Naive thymus-derived CD4-positive, alpha-beta T cell (primary cell): Measurements from ENCODE around the gene SLC17A1. TPM values are rescaled to one million over a fixed set of nuclear protein-coding genes. Genes with fewer than 3 reads are reported as not detected.

Source experiments
- ATAC-seq: fragments of 150-1000 bp; cut with Tn5 transposase; 2 replicates; pipeline ENCODE4 v1.10.0; 2021; ENCODE audit warnings: mild to moderate bottlenecking, moderate library complexity
- CTCF ChIA-PET: fragments of 350-600 bp; sonication (Branson Sonifier 250); formaldehyde crosslinking; loops from one replicate; lab custom pipeline; 2021; ENCODE audit warnings: antibody characterized with exemption; lab: Charles Lee
- POLR2A ChIA-PET: fragments of 350-600 bp; sonication (Branson Sonifier 250); formaldehyde crosslinking; loops from one replicate; lab custom pipeline; 2021; ENCODE audit warnings: antibody characterized with exemption, inconsistent platforms; lab: Charles Lee
- DNase-seq, 9 donors: peaks; one replicate each; pipeline versions ENCODE4 v3.0.0 to v3.0.0-alpha.2; 2020 to 2022; ENCODE audit warnings: mixed read lengths in 1 of 9
- H3K27ac ChIP-seq: one replicate; pipeline ENCODE4 v1.7.0; 2013; ENCODE audit warnings: mild to moderate bottlenecking, low read depth, low read length, moderate library complexity
- H3K27me3 ChIP-seq, 2 donors: one replicate each; pipeline ENCODE4 v1.7.0; 2013; ENCODE audit warnings: low read length in 2 of 2, mild to moderate bottlenecking in 2 of 2, moderate library complexity in 2 of 2; ENCODE audit not compliant: control insufficient read depth in 2 of 2, insufficient read depth in 2 of 2
- H3K36me3 ChIP-seq, 3 experiments: 1 replicate in 2 of 3; 2 replicates in 1 of 3; pipeline ENCODE4 v1.7.0; 2013; ENCODE audit warnings: low read length in 3 of 3, mild to moderate bottlenecking in 3 of 3, moderate library complexity in 1 of 3; ENCODE audit not compliant: insufficient read depth in 3 of 3, control insufficient read depth in 2 of 3
- H3K4me1 ChIP-seq, 2 donors: one replicate each; pipeline ENCODE4 v1.7.0; 2013; ENCODE audit warnings: low read length in 2 of 2, mild to moderate bottlenecking in 2 of 2, moderate library complexity in 1 of 2; ENCODE audit not compliant: control insufficient read depth in 2 of 2, insufficient read depth in 2 of 2
- H3K4me3 ChIP-seq: 2 replicates; pipeline ENCODE4 v1.7.0; 2013; ENCODE audit warnings: mild to moderate bottlenecking, low read length
- H3K9me3 ChIP-seq, 3 experiments: 1 replicate in 2 of 3; 2 replicates in 1 of 3; pipeline ENCODE4 v1.7.0; 2013; ENCODE audit warnings: low read length in 3 of 3; ENCODE audit not compliant: control insufficient read depth in 2 of 3
- H3K27ac Mint-ChIP-seq, 9 donors: one replicate each; pipeline ENCODE4 v1.8.0; 2020 to 2022; ENCODE audit warnings: mixed read lengths in 9 of 9, mild to moderate bottlenecking in 8 of 9, moderate library complexity in 5 of 9, inconsistent platforms in 2 of 9
- H3K27me3 Mint-ChIP-seq, 5 donors: one replicate each; pipeline ENCODE4 v1.8.0; 2021 to 2022; ENCODE audit warnings: mixed read lengths in 5 of 5, mild to moderate bottlenecking in 1 of 5
- H3K36me3 Mint-ChIP-seq, 5 donors: one replicate each; pipeline ENCODE4 v1.8.0; 2020 to 2022; ENCODE audit warnings: mixed read lengths in 5 of 5, mild to moderate bottlenecking in 3 of 5, inconsistent platforms in 1 of 5
- H3K4me1 Mint-ChIP-seq, 7 donors: one replicate each; pipeline ENCODE4 v1.8.0; 2020 to 2022; ENCODE audit warnings: mixed read lengths in 7 of 7, mild to moderate bottlenecking in 3 of 7, inconsistent platforms in 1 of 7
- H3K4me3 Mint-ChIP-seq, 10 donors: one replicate each; pipeline ENCODE4 v1.8.0; 2020 to 2022; ENCODE audit warnings: mild to moderate bottlenecking in 10 of 10, mixed read lengths in 10 of 10, moderate library complexity in 6 of 10, inconsistent platforms in 2 of 10
- H3K9me3 Mint-ChIP-seq, 11 donors: one replicate each; pipeline ENCODE4 v1.8.0; 2020 to 2022; ENCODE audit warnings: mixed read lengths in 11 of 11, mild to moderate bottlenecking in 4 of 11, inconsistent platforms in 1 of 11, moderate library complexity in 1 of 11
- intact Hi-C, 2 donors: fragments of 100-400 bp; cut with micrococcal nuclease; formaldehyde crosslinking; loops; one replicate each; pipeline ENCODE4 v1.15.1; 2023
- polyA plus RNA-seq, 2 donors: library from polyadenylated mRNA; unstranded; fragments of 300-500 nt; fragmentation: Illumina TruSeq; gene quantifications; one replicate each; pipeline ENCODE4 v1.2.3, GENCODE V29; 2021
- total RNA-seq, 6 experiments: library from RNA in 5 of 6; stranded (reverse) in 5 of 6; gene quantifications; 1 replicate in 5 of 6; 2 replicates in 1 of 6; pipeline ENCODE4 v1.2.3 and lab custom pipeline; 2021 to 2026

SLC17A1 gene
- total and polyA plus RNA-seq, 7 experiments from 2014 or later: not detected

- no peaks in the 10 kb centered on the region for H3K36me3 ChIP-seq
- Mint-ChIP-seq H3K4me1 (peaks cover 0 to 15% (median 0%) of the 10 kb centered on the region in 7 donors), H3K36me3 (peaks cover 0 to 3% (median 0%) of the 10 kb centered on the region in 5 donors), H3K4me3 (no peak overlapping the region), H3K27me3 (peaks cover 3 to 11% (median 5%) of the 10 kb centered on the region in 5 donors), H3K27ac (no peak overlapping the region), H3K9me3 (peaks cover 0 to 2% (median 0%) of the 10 kb centered on the region in 11 donors)
- CTCF ChIA-PET: no interaction called here
- no peak for DNase-seq
- no peak overlapping the region for H3K4me3 ChIP-seq
- ATAC-seq: no peak
- intact Hi-C loops: no loop called here
- POLR2A ChIA-PET: no interaction called here
- H3K9me3 ChIP-seq: no peaks in the 10 kb centered on the region
- H3K27me3 ChIP-seq: no peaks in the 10 kb centered on the region
- no peaks in the 10 kb centered on the region for H3K4me1 ChIP-seq
- no peak overlapping the region for H3K27ac ChIP-seq
Observed at GRCh38 chr6:25777856-25778649, 53.8 kb downstream of the SLC17A1 start.

DNA sequence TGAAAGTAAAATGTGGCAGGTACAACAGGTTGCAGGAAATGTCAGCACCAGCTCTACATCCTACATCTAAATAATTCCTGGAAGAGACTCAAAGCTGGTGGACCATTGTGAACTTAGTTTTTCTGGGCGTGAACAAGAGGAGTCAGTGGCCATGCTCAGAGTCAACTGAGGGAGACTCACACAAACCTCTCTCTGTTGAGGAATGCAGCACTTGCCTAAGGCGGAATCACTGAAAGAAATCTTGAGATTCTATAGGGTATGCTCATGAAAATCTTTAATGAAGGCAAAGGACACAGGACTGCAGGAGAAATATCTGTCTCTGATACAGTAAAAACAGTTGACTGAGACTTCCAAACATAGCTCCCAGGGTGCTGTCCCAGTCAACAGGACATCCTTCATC is 54.8 kb downstream of the SLC17A1 start:
- H3K4me1 ChIP-seq: no peaks in the 10 kb centered on the region
- intact Hi-C loops: no loop called here
- ChIA-PET CTCF (no interaction called here), POLR2A (no interaction called here)
- Mint-ChIP-seq H3K27me3 (peaks cover 3 to 16% (median 9%) of the 10 kb centered on the region in 5 donors), H3K4me1 (peaks cover 0 to 15% (median 0%) of the 10 kb centered on the region in 7 donors), H3K4me3 (no peak overlapping the region), H3K27ac (no peak overlapping the region), H3K9me3 (peaks cover 0 to 2% (median 0%) of the 10 kb centered on the region in 11 donors), H3K36me3 (peaks cover 0 to 3% (median 0%) of the 10 kb centered on the region in 5 donors)
- no peak overlapping the region for H3K4me3 ChIP-seq
- H3K27me3 ChIP-seq: no peaks in the 10 kb centered on the region
- DNase-seq: no peak
- no peak for ATAC-seq
- H3K27ac ChIP-seq: no peak overlapping the region
- no peaks in the 10 kb centered on the region for H3K36me3 ChIP-seq
- H3K9me3 ChIP-seq: no peaks in the 10 kb centered on the region

GRCh38 chr6:25774120-25774715 is 57.6 kb downstream of the SLC17A1 start:
- CTCF ChIA-PET: interaction anchor here (0.5 kb wide), 1 partner anchor 22 kb away, joined by 4 read pairs; no protein-coding TSS in a partner anchor
- H3K4me1 Mint-ChIP-seq: peaks cover 0 to 15% (median 0%) of the 10 kb centered on the region in 7 donors
- Histone ChIP-seq H3K4me1 (no peaks in the 10 kb centered on the region), H3K4me3 (no peak overlapping the region), H3K27me3 (no peaks in the 10 kb centered on the region), H3K9me3 (no peaks in the 10 kb centered on the region), H3K27ac (no peak overlapping the region), H3K36me3 (no peaks in the 10 kb centered on the region)
- intact Hi-C loops: no loop called here
- H3K27me3 Mint-ChIP-seq: peaks cover 6 to 22% (median 10%) of the 10 kb centered on the region in 5 donors
- peaks cover 0 to 3% (median 0%) of the 10 kb centered on the region in 5 donors for H3K36me3 Mint-ChIP-seq
- no peak for ATAC-seq
- DNase-seq: no peak
- H3K9me3 Mint-ChIP-seq: peaks cover 0 to 2% (median 0%) of the 10 kb centered on the region in 11 donors
- H3K4me3 Mint-ChIP-seq: no peak overlapping the region
- H3K27ac Mint-ChIP-seq: no peak overlapping the region
- POLR2A ChIA-PET: no interaction called here

DNA sequence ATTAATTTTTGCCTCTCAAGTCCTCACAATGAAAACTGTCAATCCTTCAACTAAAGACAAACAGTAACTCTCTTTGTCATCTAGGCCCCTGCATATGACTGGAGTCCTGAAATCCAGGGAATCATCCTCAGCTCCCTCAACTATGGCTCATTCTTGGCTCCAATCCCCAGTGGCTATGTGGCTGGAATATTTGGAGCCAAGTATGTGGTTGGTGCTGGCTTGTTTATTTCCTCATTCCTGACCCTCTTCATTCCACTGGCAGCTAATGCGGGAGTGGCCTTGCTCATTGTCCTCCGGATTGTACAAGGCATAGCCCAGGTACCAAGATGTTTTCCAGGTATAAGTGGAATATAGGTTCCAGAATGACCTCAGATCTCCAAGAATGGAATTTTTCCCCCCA is 61.9 kb downstream of the SLC17A1 start:
- no peaks in the 10 kb centered on the region for H3K27me3 ChIP-seq
- POLR2A ChIA-PET: no interaction called here

GRCh38 chr6:25768566-25768965 is 63.3 kb downstream of the SLC17A1 start:
- Mint-ChIP-seq H3K27me3 (peaks cover 9 to 28% (median 22%) of the 10 kb centered on the region in 5 donors), H3K4me3 (no peak overlapping the region), H3K4me1 (no peaks in the 10 kb centered on the region), H3K27ac (no peak overlapping the region), H3K36me3 (no peaks in the 10 kb centered on the region), H3K9me3 (no peaks in the 10 kb centered on the region)
- ChIA-PET POLR2A (no interaction called here), CTCF (interaction anchor here (0.6 kb wide), 1 partner anchor 49 kb away, joined by 3 read pairs; no protein-coding TSS in a partner anchor)
- DNase-seq: no peak
- H3K27ac ChIP-seq: no peak overlapping the region
- ATAC-seq: no peak
- no peaks in the 10 kb centered on the region for H3K4me1 ChIP-seq
- H3K4me3 ChIP-seq: no peak overlapping the region
- no peaks in the 10 kb centered on the region for H3K9me3 ChIP-seq
- no peaks in the 10 kb centered on the region for H3K27me3 ChIP-seq
- intact Hi-C loops: no loop called here
- no peaks in the 10 kb centered on the region for H3K36me3 ChIP-seq

More for the DNA sequence above, 61.9 kb downstream of the SLC17A1 start:
- Mint-ChIP-seq H3K4me3 (no peak overlapping the region), H3K27me3 (peaks cover 9 to 32% (median 16%) of the 10 kb centered on the region in 5 donors), H3K4me1 (no peaks in the 10 kb centered on the region), H3K9me3 (no peaks in the 10 kb centered on the region), H3K36me3 (no peaks in the 10 kb centered on the region), H3K27ac (no peak overlapping the region)
- ATAC-seq (no peak), DNase-seq (no peak)
- CTCF ChIA-PET: no interaction called here
- Histone ChIP-seq H3K9me3 (no peaks in the 10 kb centered on the region), H3K27ac (no peak overlapping the region), H3K36me3 (no peaks in the 10 kb centered on the region), H3K4me3 (no peak overlapping the region), H3K4me1 (no peaks in the 10 kb centered on the region)
- intact Hi-C loops: no loop called here

DNA sequence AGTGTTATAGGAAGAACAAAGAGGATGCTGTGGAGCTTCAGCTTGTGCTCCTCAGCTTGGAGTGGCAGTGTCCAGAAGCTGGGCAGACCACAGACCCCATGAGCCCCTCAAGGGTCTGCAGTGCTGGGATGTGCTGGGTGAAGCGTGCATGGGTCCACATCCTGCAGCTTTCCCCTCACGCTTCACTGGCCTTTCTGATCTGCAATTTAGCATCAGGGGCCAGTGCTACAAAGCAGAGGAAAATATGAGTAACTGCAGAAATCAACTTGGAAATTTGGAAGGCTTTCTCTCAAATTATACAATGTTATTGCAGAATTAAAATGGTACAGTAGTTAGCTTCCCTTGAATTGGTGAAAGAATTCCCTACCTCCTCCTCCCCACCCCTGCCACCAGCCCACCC is 67.2 kb downstream of the SLC17A1 start:
- no peaks in the 10 kb centered on the region for H3K9me3 ChIP-seq
- ChIA-PET POLR2A (no interaction called here), CTCF (no interaction called here)
- no peak overlapping the region for H3K27ac Mint-ChIP-seq
- H3K27me3 Mint-ChIP-seq: peaks cover 4 to 25% (median 14%) of the 10 kb centered on the region in 5 donors
- intact Hi-C loops: no loop called here
- no peaks in the 10 kb centered on the region for H3K36me3 Mint-ChIP-seq
- DNase-seq: no peak
- no peaks in the 10 kb centered on the region for H3K4me1 Mint-ChIP-seq
- H3K9me3 Mint-ChIP-seq: no peaks in the 10 kb centered on the region
- no peaks in the 10 kb centered on the region for H3K4me1 ChIP-seq
- no peak overlapping the region for H3K4me3 Mint-ChIP-seq
- H3K27me3 ChIP-seq: no peaks in the 10 kb centered on the region
- no peaks in the 10 kb centered on the region for H3K36me3 ChIP-seq
- no peak for ATAC-seq
- H3K27ac ChIP-seq: no peak overlapping the region
- H3K4me3 ChIP-seq: no peak overlapping the region
